Transverse colon (tissue), 4 donors: Measurements from ENCODE around the gene NPM1.

ENCODE experiments used
- EP300 ChIP-seq: sonication (generic); formaldehyde crosslinking; IDR thresholded peaks from one replicate; pipeline ENCODE4 v1.6.1; 2017; ENCODE audit warnings: antibody characterized with exemption, low read depth
- POLR2A ChIP-seq: fragments of 450-650 bp; IDR thresholded peaks from one replicate; pipeline ENCODE4 v1.6.1; 2016; ENCODE audit warnings: antibody characterized with exemption, mild to moderate bottlenecking, moderate library complexity
- POLR2AphosphoS5 ChIP-seq, 3 donors: sonication (generic); formaldehyde crosslinking; IDR thresholded peaks; one replicate each; pipeline ENCODE4 v1.6.1; 2016; ENCODE audit warnings: antibody characterized with exemption in 3 of 3
- TF ChIP-seq, protein P1 (sequence below), 5 experiments: fragments of 200-600 bp in 3 of 5; fragments of 450-650 bp in 2 of 5; sonication (generic) in 3 of 5; IDR thresholded peaks; 1 replicate in 2 of 5; 2 replicates in 3 of 5; pipeline ENCODE4 v1.5.1; 2016 to 2017; ENCODE audit warnings: antibody characterized with exemption in 5 of 5, inconsistent platforms in 3 of 5, mild to moderate bottlenecking in 2 of 5, moderate library complexity in 1 of 5

DNA sequence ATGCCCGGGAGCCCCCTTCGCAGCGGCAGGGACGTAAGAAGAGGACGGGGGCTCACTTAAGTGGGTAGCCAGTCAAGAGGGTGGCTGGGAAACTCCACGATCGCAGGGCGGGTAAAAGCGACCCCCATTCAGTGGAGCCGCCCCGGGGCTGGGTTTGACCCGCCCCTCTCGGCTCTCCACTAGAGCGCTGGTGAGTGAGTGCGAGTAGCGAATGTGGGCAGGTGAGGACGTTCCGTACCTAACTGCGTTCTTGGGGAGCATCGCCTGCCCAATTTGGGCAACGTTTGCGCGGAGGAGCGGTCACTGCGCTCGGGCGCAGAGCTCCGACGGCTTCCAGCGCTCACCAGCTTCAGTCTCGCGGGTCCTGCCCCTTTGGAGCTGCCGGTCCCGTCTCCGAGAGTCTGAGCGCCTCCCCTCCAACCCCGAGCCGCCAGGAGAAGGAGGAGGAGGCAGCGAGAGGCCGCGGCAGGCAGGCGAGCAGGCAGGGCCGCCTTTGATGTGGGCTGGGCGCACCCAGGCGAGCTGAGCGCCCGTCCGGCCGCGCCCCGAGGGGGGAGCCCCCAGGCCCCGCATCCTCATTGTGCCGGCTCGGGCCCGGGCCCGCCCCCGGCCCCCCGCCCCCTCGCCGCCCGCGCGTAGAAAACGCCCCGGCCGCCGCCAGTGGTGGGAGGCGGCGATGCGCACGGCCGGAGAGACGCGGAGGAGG is 31.5 kb downstream of the NPM1 start, which contains the start of gene FGF18:
- TF ChIP-seq, protein P1, sequence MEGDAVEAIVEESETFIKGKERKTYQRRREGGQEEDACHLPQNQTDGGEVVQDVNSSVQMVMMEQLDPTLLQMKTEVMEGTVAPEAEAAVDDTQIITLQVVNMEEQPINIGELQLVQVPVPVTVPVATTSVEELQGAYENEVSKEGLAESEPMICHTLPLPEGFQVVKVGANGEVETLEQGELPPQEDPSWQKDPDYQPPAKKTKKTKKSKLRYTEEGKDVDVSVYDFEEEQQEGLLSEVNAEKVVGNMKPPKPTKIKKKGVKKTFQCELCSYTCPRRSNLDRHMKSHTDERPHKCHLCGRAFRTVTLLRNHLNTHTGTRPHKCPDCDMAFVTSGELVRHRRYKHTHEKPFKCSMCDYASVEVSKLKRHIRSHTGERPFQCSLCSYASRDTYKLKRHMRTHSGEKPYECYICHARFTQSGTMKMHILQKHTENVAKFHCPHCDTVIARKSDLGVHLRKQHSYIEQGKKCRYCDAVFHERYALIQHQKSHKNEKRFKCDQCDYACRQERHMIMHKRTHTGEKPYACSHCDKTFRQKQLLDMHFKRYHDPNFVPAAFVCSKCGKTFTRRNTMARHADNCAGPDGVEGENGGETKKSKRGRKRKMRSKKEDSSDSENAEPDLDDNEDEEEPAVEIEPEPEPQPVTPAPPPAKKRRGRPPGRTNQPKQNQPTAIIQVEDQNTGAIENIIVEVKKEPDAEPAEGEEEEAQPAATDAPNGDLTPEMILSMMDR (IDR thresholded peaks at IDR 0.05), result peak in 3 of 5 experiments; percentile 14 to 38 (median 26)
- TF ChIP-seq POLR2A, result no peak
- TF ChIP-seq EP300, result no peak
- no peak for TF ChIP-seq POLR2AphosphoS5 (IDR thresholded peaks at IDR 0.05)
